DND-41 (cell line): ENCODE results near the gene MBTPS1.

Source experiments
- ATAC-seq: fragments of 200-7000 bp; cut with Tn5 transposase; 3 replicates; pipeline ENCODE4 v1.9.1; 2021; ENCODE audit warnings: low read depth; ENCODE audit not compliant: insufficient read depth
- DNase-seq: peaks from one replicate; pipeline ENCODE4 v3.0.0-alpha.2; 2020
- H2AFZ ChIP-seq: 2 replicates; pipeline ENCODE4 v1.6.0; 2012; ENCODE audit warnings: low read depth, low read length
- H3K27ac ChIP-seq: 2 replicates; pipeline ENCODE4 v1.5.1; 2012; ENCODE audit warnings: low read length, inconsistent platforms
- H3K27me3 ChIP-seq: fragments of 200-600 bp; sonication (generic); 2 replicates; pipeline ENCODE4 v1.6.0; 2012; ENCODE audit warnings: low read length, mild to moderate bottlenecking, inconsistent platforms; ENCODE audit not compliant: insufficient read depth, poor library complexity
- H3K36me3 ChIP-seq: 2 replicates; pipeline ENCODE4 v1.5.1; 2012; ENCODE audit warnings: low read length, inconsistent platforms; ENCODE audit not compliant: insufficient read depth
- H3K4me1 ChIP-seq: 2 replicates; pipeline ENCODE4 v1.5.1; 2012; ENCODE audit warnings: mild to moderate bottlenecking, low read length; ENCODE audit not compliant: insufficient read depth
- H3K4me2 ChIP-seq: 2 replicates; pipeline ENCODE4 v1.6.0; 2012; ENCODE audit warnings: mild to moderate bottlenecking, moderate library complexity, low read length, inconsistent platforms; ENCODE audit not compliant: insufficient read depth
- H3K4me3 ChIP-seq, 2 experiments: fragments of 200-600 bp in 1 of 2; shearing (Covaris generic) in 1 of 2; 2 replicates each; pipeline ENCODE4 v1.5.1; 2012 to 2016; ENCODE audit warnings: inconsistent platforms in 2 of 2, low read length in 2 of 2, mild to moderate bottlenecking in 2 of 2, low read depth in 1 of 2, moderate library complexity in 1 of 2
- H3K79me2 ChIP-seq: 2 replicates; pipeline ENCODE4 v1.6.0; 2012; ENCODE audit warnings: low read length, inconsistent platforms; ENCODE audit not compliant: insufficient read depth
- H3K9ac ChIP-seq: 2 replicates; pipeline ENCODE4 v1.6.0; 2012; ENCODE audit warnings: low read depth, mild to moderate bottlenecking, inconsistent platforms, low read length, moderate library complexity
- H3K9me3 ChIP-seq: 2 replicates; pipeline ENCODE4 v1.5.1; 2012; ENCODE audit warnings: low read length, moderate library complexity, mild to moderate bottlenecking, inconsistent platforms; ENCODE audit not compliant: insufficient read depth, severe bottlenecking
- H4K20me1 ChIP-seq: 2 replicates; pipeline ENCODE4 v1.6.0; 2012; ENCODE audit warnings: low read length; ENCODE audit not compliant: insufficient read depth
- EZH2 ChIP-seq: IDR thresholded peaks from 3 replicates; pipeline ENCODE4 v1.6.1; 2012; ENCODE audit warnings: borderline replicate concordance, low read depth, mild to moderate bottlenecking, moderate library complexity, low read length, inconsistent platforms; ENCODE audit not compliant: severe bottlenecking
- TF ChIP-seq, protein P1 (sequence below): IDR thresholded peaks from 2 replicates; pipeline ENCODE4 v1.5.1; 2012; ENCODE audit warnings: borderline replicate concordance, low read length, moderate library complexity, mild to moderate bottlenecking; ENCODE audit not compliant: poor library complexity, severe bottlenecking; ENCODE audit errors: extremely low read depth

MBTPS1 gene

DNA sequence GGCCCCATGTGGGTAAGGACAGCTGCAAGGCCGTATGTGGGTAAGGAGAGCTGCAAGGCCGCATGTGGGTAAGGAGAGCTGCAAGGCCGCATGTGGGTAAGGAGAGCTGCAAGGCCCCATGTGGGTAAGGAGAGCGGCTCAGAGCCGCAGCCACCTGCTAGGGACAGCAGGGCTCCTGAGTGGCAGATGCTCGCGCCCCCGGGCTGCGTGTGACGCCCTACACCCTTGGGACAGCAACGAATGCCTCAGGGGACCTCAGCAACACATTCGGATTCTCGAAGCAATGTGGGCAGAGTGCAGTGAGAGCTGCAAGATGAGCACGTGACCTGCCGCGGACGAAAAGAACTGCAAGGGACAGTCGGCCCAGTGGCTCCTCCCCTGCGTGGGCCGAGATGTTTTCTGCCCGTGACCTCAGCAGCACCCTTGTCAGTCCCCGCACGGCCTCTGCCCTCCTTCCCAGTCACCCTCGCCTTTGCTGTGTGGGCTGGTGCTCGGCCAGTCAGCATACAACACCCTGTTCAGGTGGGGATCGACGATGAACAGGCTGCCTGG is 64.6 kb downstream of the MBTPS1 start:
- TF ChIP-seq EZH2: no peak
- TF ChIP-seq, protein P1, sequence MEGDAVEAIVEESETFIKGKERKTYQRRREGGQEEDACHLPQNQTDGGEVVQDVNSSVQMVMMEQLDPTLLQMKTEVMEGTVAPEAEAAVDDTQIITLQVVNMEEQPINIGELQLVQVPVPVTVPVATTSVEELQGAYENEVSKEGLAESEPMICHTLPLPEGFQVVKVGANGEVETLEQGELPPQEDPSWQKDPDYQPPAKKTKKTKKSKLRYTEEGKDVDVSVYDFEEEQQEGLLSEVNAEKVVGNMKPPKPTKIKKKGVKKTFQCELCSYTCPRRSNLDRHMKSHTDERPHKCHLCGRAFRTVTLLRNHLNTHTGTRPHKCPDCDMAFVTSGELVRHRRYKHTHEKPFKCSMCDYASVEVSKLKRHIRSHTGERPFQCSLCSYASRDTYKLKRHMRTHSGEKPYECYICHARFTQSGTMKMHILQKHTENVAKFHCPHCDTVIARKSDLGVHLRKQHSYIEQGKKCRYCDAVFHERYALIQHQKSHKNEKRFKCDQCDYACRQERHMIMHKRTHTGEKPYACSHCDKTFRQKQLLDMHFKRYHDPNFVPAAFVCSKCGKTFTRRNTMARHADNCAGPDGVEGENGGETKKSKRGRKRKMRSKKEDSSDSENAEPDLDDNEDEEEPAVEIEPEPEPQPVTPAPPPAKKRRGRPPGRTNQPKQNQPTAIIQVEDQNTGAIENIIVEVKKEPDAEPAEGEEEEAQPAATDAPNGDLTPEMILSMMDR: no peak
- H3K9ac ChIP-seq: no peak overlapping the region
- no peaks in the 10 kb centered on the region for H3K4me1 ChIP-seq
- peaks cover 14% of the 10 kb centered on the region for H4K20me1 ChIP-seq
- H3K4me3 ChIP-seq: no peak overlapping the region
- ATAC-seq (no peak), DNase-seq (no peak)
- no peaks in the 10 kb centered on the region for H3K9me3 ChIP-seq
- 0 out of 2 replicates have a peak, but pooled peaks cover 2% of the 10 kb centered on the region for H3K79me2 ChIP-seq
- no peak overlapping the region for H3K27ac ChIP-seq
- H3K27me3 ChIP-seq: no peaks in the 10 kb centered on the region
- H2AFZ ChIP-seq: no peak overlapping the region
- H3K4me2 ChIP-seq: no peak overlapping the region
- H3K36me3 ChIP-seq: peaks cover 75% of the 10 kb centered on the region

DNA sequence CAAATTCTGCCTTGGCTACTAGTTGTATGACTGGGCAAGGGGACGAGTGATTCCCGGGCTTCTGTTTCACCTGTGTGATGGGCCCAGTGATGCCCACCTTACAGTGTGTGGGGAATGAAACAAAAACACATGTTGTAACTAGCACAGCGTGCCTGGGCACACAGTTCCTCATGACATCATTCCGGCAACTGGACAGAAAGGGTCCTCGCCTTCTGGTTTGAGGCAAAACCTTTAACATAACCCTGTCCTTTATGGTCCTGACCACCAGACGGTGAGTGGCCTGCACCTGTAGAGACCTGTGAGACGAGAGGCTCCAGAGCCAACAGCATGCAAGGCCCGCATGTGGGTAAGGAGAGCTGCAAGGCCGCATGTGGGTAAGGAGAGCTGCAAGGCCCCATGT is 66.4 kb downstream of the MBTPS1 start:
- Histone ChIP-seq H3K36me3 (peaks cover 57% of the 10 kb centered on the region), H3K9ac (no peak overlapping the region)

DNA sequence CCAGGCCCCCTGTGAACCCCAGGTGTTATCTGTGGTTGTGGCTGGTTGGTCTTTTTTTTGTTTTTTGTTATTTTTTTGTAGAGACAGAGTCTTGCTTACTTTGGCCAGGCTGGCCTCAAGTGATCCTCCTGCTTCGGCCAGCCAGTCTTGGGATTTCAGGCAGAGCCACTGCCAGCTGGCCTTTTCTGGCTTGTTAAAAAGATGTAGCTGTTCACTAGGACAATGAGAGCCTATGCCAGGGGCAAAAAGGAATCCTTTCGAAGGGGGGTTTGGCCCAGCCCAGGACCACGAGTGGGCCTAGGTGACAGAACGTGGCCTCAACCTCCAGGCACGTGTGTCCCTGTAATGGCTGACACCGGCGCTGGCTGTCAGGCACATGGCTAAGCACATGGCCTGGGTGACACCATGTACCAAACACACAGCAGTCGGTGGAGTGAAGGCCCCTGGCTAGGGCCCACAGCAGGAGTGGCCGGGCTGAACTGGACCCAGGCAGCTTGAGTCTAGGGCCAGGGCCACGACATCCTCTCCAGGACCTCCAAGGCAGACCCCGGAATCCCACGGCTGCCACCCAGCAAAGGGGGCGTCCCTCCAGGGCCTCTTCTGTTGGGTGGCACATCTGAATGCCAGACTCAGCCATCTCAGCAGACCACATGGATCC is 67.2 kb downstream of the MBTPS1 start:
- H3K27ac ChIP-seq: no peak overlapping the region
- H3K4me2 ChIP-seq: no peak overlapping the region
- H3K4me1 ChIP-seq: no peaks in the 10 kb centered on the region
- H3K4me3 ChIP-seq: no peak overlapping the region
- peaks cover 15% of the 10 kb centered on the region for H4K20me1 ChIP-seq
- DNase-seq (no peak), ATAC-seq (no peak)
- H3K9ac ChIP-seq: no peak overlapping the region
- no peaks in the 10 kb centered on the region for H3K27me3 ChIP-seq
- peaks cover 49% of the 10 kb centered on the region for H3K36me3 ChIP-seq
- H3K79me2 ChIP-seq: 0 out of 2 replicates have a peak, but pooled peaks cover 2% of the 10 kb centered on the region
- H3K9me3 ChIP-seq: no peaks in the 10 kb centered on the region
- H2AFZ ChIP-seq: no peak overlapping the region
- no peak for TF ChIP-seq EZH2

More for the DNA sequence above, 66.4 kb downstream of the MBTPS1 start:
- H3K79me2 ChIP-seq: 0 out of 2 replicates have a peak, but pooled peaks cover 2% of the 10 kb centered on the region
- H4K20me1 ChIP-seq: peaks cover 15% of the 10 kb centered on the region
- no peak for DNase-seq
- H3K27ac ChIP-seq: no peak overlapping the region
- H3K4me3 ChIP-seq: no peak overlapping the region
- no peaks in the 10 kb centered on the region for H3K27me3 ChIP-seq
- no peak for ATAC-seq
- H3K9me3 ChIP-seq: no peaks in the 10 kb centered on the region
- no peak overlapping the region for H3K4me2 ChIP-seq
- H3K4me1 ChIP-seq: no peaks in the 10 kb centered on the region
- TF ChIP-seq EZH2: no peak
- TF ChIP-seq, protein P1: no peak
- H2AFZ ChIP-seq: no peak overlapping the region

DNA sequence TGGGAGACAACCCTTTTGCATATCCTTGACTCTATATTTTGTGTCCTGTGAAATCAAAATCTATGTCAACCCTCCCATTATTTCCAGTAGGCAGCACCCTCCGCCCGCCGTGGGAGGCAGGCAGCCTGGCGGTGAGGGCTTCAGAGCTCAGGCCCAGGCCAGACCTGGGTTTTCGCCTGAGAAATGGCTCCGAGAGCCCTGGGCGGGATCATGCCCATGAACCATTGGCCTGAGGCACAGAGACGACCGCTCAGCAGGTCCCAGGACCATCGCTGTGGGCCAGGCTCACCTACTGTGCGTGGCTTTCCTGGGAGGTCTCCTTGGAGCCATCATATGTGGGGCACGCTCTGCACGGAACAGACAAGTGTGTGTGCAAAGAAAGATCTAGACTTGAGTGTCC is 67.9 kb downstream of the MBTPS1 start:
- Histone ChIP-seq H4K20me1 (peaks cover 15% of the 10 kb centered on the region), H3K27ac (no peak overlapping the region), H3K9ac (no peak overlapping the region), H3K4me3 (no peak overlapping the region), H3K4me1 (no peaks in the 10 kb centered on the region), H3K27me3 (no peaks in the 10 kb centered on the region), H2AFZ (no peak overlapping the region), H3K79me2 (0 out of 2 replicates have a peak, but pooled peaks cover 2% of the 10 kb centered on the region), H3K36me3 (peaks cover 42% of the 10 kb centered on the region), H3K9me3 (no peaks in the 10 kb centered on the region), H3K4me2 (no peak overlapping the region)
- no peak for DNase-seq
- ATAC-seq: no peak
- no peak for TF ChIP-seq EZH2
- TF ChIP-seq, protein P1: no peak
